DMS114 treated with DMSO at 0.1 percent for 48 hours (cell line): Measurements from ENCODE around the gene LNPK.
"Not testable (repeated sequence)": the region's sequence is repeated elsewhere in the genome, so short reads cannot be mapped to it uniquely, and the experiment has no call there.

ENCODE experiments used
- DNase-seq: peaks from one replicate; lab custom pipeline; 2025; ENCODE audit not compliant: unreplicated experiment; lab: John Stamatoyannopoulos, UW

LNPK gene

GRCh38 chr2:176001916-176002687 lies at the start of gene LNPK:
TSS of gene LNPK (minus strand) at chr2:176002267. CDS start at chr2:175995584, 6,683 bp downstream.
- DNase-seq = peak; percentile 65

DNA sequence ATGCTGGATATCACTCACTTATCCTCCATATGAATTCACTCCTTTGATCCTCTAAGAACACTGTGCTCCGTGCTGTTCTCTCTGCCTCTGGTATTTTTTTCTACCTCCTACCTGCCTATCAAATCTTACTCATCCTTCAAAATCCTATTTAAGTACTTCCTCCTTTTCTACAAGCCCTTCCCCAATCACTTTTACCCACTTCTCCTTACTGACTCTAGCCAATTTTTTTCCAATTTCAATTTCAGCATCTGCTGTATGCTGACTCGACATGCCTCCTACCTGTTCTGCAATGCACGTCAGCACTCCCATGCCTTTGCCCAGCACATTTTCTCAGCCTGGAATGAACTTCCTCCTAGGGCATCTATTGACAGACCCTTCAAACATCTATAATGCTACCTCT lies 37.3 kb upstream of the LNPK start:
- no peak for DNase-seq

- no peak for DNase-seq
These were observed 36.6 kb upstream of the LNPK start for GRCh38 chr2:176038694-176039093.

- DNase-seq = no peak
These were observed 33.1 kb upstream of the LNPK start for GRCh38 chr2:176035013-176035691.

GRCh38 chr2:176027806-176028205 lies 25.7 kb upstream of the LNPK start:
- DNase-seq = no peak

- DNase-seq = no peak
These were observed 23.9 kb upstream of the LNPK start for GRCh38 chr2:176025932-176026331.

DNA sequence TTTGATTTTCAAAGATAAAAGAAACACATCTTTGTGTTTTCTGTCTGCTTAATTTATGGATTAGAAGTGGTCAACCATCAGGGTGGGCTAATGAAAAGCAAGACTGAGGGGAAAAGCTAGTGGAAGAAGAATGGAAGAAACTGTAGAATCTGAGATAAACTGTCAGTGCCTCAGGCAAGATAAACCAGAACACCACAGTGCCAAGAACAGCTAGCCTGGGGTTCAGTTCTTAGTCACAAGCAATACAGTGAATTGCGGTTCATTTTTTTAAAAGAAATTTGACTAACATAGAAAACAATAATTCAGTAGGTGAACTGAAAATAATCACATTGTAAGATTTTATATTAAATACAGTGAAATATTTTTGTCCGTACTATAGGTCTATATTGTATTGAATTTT lies 22.0 kb upstream of the LNPK start:
- DNase-seq = no peak

DNA sequence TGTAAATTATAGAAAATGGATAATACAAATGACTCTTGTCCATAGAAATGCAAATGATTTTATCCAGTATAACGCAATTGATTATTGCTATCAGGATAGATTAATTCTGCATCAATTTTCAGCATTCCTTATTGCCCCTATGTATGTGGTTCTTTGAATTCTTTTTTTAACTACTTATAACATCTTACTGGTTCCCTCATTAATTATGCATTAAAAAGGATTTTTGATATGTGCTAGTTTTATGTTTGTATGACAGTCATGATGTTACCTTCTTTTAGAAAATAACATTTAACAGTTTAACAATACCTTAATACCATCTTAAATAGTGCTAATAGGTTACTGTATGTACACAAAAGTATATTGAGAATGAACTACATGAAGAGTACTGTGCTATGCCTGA lies 20.0 kb upstream of the LNPK start:
- no peak for DNase-seq

- DNase-seq = no peak
These were observed 18.3 kb upstream of the LNPK start for GRCh38 chr2:176020400-176020799.

- DNase-seq = no peak
These were observed 16.6 kb upstream of the LNPK start for GRCh38 chr2:176018708-176019107.

GRCh38 chr2:176009445-176009844 lies 7.4 kb upstream of the LNPK start:
- no peak for DNase-seq

- no peak for DNase-seq
These were observed 2.9 kb upstream of the LNPK start for GRCh38 chr2:176004934-176005333.

DNA sequence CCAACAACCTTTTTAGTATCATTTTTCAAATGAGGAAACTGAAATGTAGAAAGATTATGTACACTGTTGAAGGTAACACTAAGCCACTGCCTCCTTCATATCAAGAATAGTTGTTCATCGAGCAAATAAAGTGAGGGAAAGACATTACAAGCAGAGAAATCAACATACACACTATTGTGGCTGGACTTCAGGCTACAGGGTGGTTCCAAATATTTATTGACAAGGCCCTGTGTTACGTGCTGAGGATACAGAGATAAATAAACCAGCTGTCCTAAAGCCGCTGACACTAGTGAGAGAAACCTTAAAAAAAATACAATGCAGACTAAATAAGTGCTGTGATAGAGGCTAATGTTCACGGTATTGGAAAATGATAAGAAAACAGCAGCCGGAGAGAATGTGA lies 1.9 kb upstream of the LNPK start:
- DNase-seq = no peak

- no peak for DNase-seq
These were observed 682 bp upstream of the LNPK start for GRCh38 chr2:176002688-176003210.

DNA sequence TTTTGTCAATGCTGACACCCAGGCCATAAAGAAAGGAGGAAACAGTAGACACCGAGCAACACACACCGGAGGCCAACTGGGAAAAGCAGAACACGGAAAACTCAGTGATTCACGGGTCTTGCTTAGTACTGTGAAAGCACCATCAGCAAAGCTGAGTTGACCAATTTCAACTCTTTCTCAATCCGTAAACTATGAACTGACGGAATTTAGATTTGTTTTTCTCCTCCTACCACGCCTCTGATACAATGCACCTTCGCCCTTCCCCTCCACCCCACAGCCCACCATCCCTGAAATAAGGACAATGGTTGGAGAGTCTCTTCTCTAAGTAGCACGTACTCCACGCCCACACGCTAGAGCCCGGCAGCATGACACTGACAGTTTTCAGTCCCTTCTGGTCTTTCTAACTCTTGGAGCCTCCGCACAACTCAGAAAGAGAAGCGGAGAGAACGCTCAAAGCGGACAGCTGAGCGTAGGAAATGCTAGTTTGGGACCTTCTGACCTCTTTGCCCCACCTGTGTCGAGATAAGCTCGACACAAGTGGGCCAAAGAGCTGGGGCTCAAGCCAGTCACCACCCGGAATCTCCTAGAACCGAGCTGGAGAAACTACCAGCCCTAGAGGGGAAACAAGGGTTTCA lies 669 bp downstream of the LNPK start:
- DNase-seq = peak; percentile 26

- no peak for DNase-seq
These were observed 2.7 kb downstream of the LNPK start for GRCh38 chr2:175999283-175999819.

DNA sequence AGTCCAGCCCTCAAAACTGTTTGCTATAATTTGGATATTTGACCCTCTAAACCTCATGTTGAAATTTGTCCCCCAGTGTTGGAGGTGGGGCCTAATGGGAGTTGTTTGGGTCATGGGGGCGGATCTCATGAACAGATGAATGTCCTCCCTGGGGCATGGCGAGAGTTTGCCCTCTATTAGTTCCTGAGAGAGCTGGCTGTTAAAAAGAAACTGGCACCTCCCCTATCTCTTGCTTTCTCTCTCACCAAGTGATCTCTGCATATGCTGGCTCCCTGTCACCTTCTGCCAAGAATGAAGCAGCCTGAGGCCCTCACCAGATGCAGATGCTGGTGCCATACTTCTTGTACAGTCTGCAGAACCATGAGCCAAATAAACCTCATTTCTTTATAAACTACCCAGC lies 12.0 kb downstream of the LNPK start:
- DNase-seq = no peak

DNA sequence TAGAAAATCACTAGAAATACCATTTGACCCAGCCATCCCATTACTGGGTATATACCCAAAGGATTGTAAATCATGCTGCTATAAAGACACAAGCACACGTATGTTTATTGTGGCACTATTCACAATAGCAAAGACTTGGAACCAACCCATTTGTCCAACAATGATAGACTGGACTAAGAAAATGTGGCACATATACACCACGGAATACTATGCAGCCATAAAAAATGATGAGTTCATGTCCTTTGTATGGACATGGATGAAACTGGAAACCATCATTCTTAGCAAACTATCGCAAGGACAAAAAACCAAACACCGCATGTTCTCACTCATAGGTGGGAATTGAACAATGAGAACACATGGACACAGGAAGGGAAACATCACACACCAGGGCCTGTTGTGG lies 14.9 kb downstream of the LNPK start:
- DNase-seq = not testable (repeated sequence)

GRCh38 chr2:175984846-175985245 lies 17.2 kb downstream of the LNPK start:
- DNase-seq = no peak

DNA sequence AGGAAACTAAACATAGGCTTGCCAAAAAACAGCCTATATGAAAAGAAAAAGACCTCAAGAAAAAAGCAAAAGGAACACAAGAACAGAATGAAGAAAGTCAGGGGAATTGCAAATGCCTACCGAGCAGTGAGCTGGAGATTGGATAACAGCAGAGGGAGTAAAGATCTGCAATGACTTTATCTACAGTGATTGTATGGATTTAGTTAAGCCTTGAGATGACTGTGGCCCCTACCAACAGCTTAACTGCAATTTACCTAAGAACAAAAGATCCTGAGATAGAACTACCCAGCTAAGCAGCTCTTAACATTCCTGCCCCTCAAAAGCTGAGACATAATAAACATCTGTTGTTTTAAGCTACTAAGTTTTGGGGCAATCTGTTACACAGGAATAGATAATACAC lies 20.5 kb downstream of the LNPK start:
- DNase-seq = no peak

GRCh38 chr2:175976391-175977157 lies 25.5 kb downstream of the LNPK start:
- no peak for DNase-seq
